ENCODE measurements around the gene PRMT9. TPM values are rescaled to one million over a fixed set of nuclear protein-coding genes. Genes with fewer than 3 reads are reported as not detected.

PRMT9 gene
- total RNA-seq, 1 donor from 2014 or later: 14.8 TPM

DNA sequence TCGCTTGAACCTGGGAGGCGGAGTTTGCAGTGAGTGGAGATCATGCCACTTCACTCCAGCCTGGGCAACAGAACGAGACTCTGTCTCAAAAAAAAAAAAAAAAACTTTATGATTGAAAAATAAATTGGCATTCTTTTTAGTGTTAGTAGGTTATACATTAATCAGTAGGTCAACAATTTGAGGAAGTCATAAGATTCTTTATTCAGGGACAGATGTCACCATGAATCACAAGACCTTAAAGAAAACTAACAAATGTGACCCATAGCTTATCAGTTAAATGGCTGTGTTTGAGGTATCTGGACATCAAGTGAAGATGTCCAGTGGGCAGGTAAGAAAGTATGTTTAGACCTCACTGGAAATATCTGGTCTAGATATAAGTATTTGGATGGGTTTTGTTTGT, 9.3 kb upstream of the PRMT9 start:
- H3K27me3 Mint-ChIP-seq (ENCODE audit: low read depth): peaks cover 1% of the 10 kb centered on the region
- no peak for DNase-seq (ENCODE audit: low spot score in 2 of 2, unreplicated experiment in 2 of 2)
- TF ChIP-seq, protein P1, sequence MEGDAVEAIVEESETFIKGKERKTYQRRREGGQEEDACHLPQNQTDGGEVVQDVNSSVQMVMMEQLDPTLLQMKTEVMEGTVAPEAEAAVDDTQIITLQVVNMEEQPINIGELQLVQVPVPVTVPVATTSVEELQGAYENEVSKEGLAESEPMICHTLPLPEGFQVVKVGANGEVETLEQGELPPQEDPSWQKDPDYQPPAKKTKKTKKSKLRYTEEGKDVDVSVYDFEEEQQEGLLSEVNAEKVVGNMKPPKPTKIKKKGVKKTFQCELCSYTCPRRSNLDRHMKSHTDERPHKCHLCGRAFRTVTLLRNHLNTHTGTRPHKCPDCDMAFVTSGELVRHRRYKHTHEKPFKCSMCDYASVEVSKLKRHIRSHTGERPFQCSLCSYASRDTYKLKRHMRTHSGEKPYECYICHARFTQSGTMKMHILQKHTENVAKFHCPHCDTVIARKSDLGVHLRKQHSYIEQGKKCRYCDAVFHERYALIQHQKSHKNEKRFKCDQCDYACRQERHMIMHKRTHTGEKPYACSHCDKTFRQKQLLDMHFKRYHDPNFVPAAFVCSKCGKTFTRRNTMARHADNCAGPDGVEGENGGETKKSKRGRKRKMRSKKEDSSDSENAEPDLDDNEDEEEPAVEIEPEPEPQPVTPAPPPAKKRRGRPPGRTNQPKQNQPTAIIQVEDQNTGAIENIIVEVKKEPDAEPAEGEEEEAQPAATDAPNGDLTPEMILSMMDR (IDR thresholded peaks at IDR 0.05; ENCODE audit: unreplicated experiment): no peak
- H3K4me1 Mint-ChIP-seq: no peaks in the 10 kb centered on the region
- no peak overlapping the region for H3K4me3 Mint-ChIP-seq
- no peak overlapping the region for H3K27ac Mint-ChIP-seq
- H3K9me3 Mint-ChIP-seq: no peaks in the 10 kb centered on the region
- no peaks in the 10 kb centered on the region for H3K36me3 Mint-ChIP-seq

DNA sequence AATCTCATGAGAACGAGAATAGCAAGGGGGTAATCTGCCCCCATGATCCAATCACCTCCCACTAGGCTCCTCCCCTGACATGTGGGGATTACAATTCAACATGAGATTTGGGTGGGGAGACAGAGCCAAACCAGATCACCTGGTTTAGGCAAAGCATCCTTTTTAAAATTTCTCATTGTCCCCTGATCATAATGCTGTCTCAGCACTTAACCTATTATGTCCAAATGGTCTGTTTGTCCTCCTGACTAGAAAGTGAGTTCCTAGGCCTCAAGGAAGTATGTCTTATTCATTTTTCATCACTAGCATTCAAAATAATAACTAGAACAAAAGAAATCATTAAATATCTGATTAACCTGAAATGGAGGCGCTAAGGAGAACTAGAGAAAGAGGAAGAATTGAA, 7.9 kb upstream of the PRMT9 start:
- DNase-seq (ENCODE audit: low spot score in 2 of 2, unreplicated experiment in 2 of 2): no peak
- Mint-ChIP-seq H3K36me3 (no peaks in the 10 kb centered on the region), H3K27me3 (ENCODE audit: low read depth) (peaks cover 1% of the 10 kb centered on the region), H3K27ac (no peak overlapping the region), H3K9me3 (no peaks in the 10 kb centered on the region), H3K4me3 (no peak overlapping the region), H3K4me1 (no peaks in the 10 kb centered on the region)
- TF ChIP-seq, protein P1 (IDR thresholded peaks at IDR 0.05; ENCODE audit: unreplicated experiment): no peak

DNA sequence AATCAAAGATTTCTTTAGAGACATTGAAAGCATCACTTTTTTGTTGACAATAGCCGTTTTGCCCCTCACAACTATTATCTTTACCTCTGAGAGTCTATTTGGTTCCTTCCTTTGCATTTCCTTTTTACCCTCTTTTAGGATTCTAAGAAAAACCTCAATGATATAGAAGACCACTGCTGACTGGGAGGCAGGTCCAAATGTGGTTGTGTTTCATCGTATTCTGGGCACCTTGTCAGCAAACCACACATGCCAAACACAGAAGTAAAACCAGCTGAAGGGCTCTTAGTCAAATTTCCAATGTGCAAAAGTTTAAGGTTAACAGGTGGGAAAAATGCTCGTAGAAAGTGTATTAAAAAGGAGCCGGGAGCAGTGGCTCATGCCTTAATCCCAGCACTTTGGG, 5.1 kb upstream of the PRMT9 start:
- TF ChIP-seq, protein P1 (IDR thresholded peaks at IDR 0.05; ENCODE audit: unreplicated experiment): no peak

DNA sequence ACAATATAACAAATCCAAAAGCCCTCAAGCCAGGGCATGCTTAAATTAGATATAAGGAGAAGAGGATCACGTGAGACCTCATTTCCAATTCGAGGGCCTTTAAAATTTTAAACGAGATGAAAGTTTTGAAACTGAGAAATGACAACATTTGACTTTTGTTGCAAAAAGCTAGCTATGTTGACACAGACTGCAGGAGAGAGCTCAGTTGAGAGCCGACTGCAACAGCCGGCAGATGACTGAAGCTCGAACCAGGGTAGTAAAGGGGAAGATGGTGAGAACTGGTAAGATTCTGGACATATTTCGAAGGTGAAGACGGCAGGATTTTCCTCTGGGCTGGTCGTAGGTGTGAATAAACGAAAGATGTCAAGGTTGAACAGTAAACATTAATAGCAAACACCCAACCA, 773 bp downstream of the PRMT9 start:
- Mint-ChIP-seq H3K36me3 (peaks cover 9% of the 10 kb centered on the region), H3K4me1 (peaks cover 18% of the 10 kb centered on the region), H3K4me3 (peak overlapping the region; percentile 86), H3K27ac (peak overlapping the region; percentile 91), H3K9me3 (peaks cover 6% of the 10 kb centered on the region), H3K27me3 (ENCODE audit: low read depth) (no peaks in the 10 kb centered on the region)
- TF ChIP-seq, protein P1 (IDR thresholded peaks at IDR 0.05; ENCODE audit: unreplicated experiment): no peak
- no peak for DNase-seq (ENCODE audit: low spot score in 2 of 2, unreplicated experiment in 2 of 2)

More for the DNA sequence above, 5.1 kb upstream of the PRMT9 start:
- H3K27ac Mint-ChIP-seq: no peak overlapping the region
- no peak for DNase-seq (ENCODE audit: low spot score in 2 of 2, unreplicated experiment in 2 of 2)
- no peak overlapping the region for H3K4me3 Mint-ChIP-seq
- peaks cover 1% of the 10 kb centered on the region for H3K27me3 Mint-ChIP-seq (ENCODE audit: low read depth)
- H3K4me1 Mint-ChIP-seq: peaks cover 4% of the 10 kb centered on the region
- peaks cover 6% of the 10 kb centered on the region for H3K9me3 Mint-ChIP-seq
- H3K36me3 Mint-ChIP-seq: no peaks in the 10 kb centered on the region

DNA sequence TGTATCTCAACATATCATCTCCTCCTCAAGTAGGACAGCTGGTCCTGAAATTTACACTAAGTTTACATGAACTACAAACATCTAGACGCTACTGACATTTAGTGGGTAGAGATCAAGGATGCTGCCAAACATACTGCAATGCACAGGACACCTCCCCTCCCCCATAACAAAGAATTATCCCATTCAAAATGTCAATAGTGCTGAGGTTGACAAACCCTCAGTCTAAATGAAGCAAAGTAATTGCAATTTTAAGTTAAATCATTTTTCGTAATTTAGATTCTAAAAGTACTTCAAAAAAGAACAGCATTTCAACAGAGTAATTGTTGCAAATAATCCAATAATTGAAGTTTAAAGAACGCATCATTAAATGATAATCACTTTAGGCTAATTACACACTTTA, 1.2 kb downstream of the PRMT9 start:
- Mint-ChIP-seq H3K27me3 (ENCODE audit: low read depth) (no peaks in the 10 kb centered on the region), H3K4me3 (peak overlapping the region; percentile 86), H3K27ac (peak overlapping the region; percentile 91), H3K36me3 (peaks cover 9% of the 10 kb centered on the region), H3K4me1 (peaks cover 18% of the 10 kb centered on the region), H3K9me3 (peaks cover 6% of the 10 kb centered on the region)
- TF ChIP-seq, protein P1 (IDR thresholded peaks at IDR 0.05; ENCODE audit: unreplicated experiment): no peak
- no peak for DNase-seq (ENCODE audit: low spot score in 2 of 2, unreplicated experiment in 2 of 2)

All from mesothelial cell of epicardium (in vitro differentiated cells).